GM12878 (cell line): ENCODE results near the gene PLBD1. TPM values are rescaled to one million over a fixed set of nuclear protein-coding genes. Genes with fewer than 3 reads are reported as not detected.

ENCODE experiments used
- BCL11A ChIP-seq: IDR thresholded peaks from 2 replicates; pipeline ENCODE4 v1.6.1; 2011; ENCODE audit warnings: low read depth, low read length
- ELK1 ChIP-seq: IDR thresholded peaks from 2 replicates; pipeline ENCODE4 v1.6.1; 2012; ENCODE audit warnings: low read depth, low read length, improper control_type of control experiment
- ETV6 ChIP-seq, 2 experiments: fragments of 450-650 bp in 1 of 2; IDR thresholded peaks in 1 of 2; conservative IDR thresholded peaks in 1 of 2; 2 replicates each; pipeline ENCODE4 v1.6.1; 2014; ENCODE audit warnings: antibody characterized with exemption in 1 of 2, borderline replicate concordance in 1 of 2, low read depth in 1 of 2, mild to moderate bottlenecking in 1 of 2, moderate library complexity in 1 of 2
- MYB ChIP-seq: fragments of 150-350 bp; IDR thresholded peaks from 2 replicates; pipeline ENCODE4 v1.6.1; 2014; ENCODE audit warnings: mild to moderate bottlenecking, low read depth, low read length, borderline replicate concordance
- RELB ChIP-seq: fragments of 450-650 bp; IDR thresholded peaks from 2 replicates; pipeline ENCODE4 v1.6.1; 2017; ENCODE audit warnings: low read depth, mild to moderate bottlenecking, moderate library complexity
- SIN3A ChIP-seq: IDR thresholded peaks from 2 replicates; pipeline ENCODE4 v1.6.1; 2012; ENCODE audit warnings: low read depth, low read length, improper control_type of control experiment
- SP1 ChIP-seq: IDR thresholded peaks from one replicate; pipeline ENCODE4 v1.6.1; 2011; ENCODE audit warnings: low read depth, low read length
- SPI1 ChIP-seq: IDR thresholded peaks from 2 replicates; pipeline ENCODE4 v1.6.1; 2011; ENCODE audit warnings: low read depth, mild to moderate bottlenecking, low read length, moderate library complexity, borderline replicate concordance; ENCODE audit not compliant: insufficient read depth
- YY1 ChIP-seq: IDR thresholded peaks from 2 replicates; pipeline ENCODE4 v1.6.1; 2011; ENCODE audit warnings: low read depth, mild to moderate bottlenecking, low read length
- ZNF217 ChIP-seq: fragments of 450-650 bp; IDR thresholded peaks from 2 replicates; pipeline ENCODE4 v1.6.1; 2017; ENCODE audit warnings: antibody characterized with exemption, mild to moderate bottlenecking
- ZNF592 ChIP-seq: fragments of 450-650 bp; IDR thresholded peaks from 2 replicates; pipeline ENCODE4 v1.6.1; 2017; ENCODE audit warnings: mild to moderate bottlenecking, moderate library complexity
- polyA plus RNA-seq, 11 experiments: library from polyadenylated mRNA; depleted of rRNA in 4 of 11; unstranded in 6 of 11; stranded (reverse) in 5 of 11; fragments of >200 nt; fragmentation: Nextera tagmentation in 4 of 11; fragmentation: Illumina TruSeq in 1 of 11; extraction: Ambion mirVana in 4 of 11; extraction: Trizol in 1 of 11; gene quantifications; 1 replicate in 1 of 11; 2 replicates in 10 of 11; pipeline versions ENCODE4 v1.2.1 to v1.2.3, GENCODE V29; 2011 to 2016; ENCODE audit warnings: inconsistent platforms in 2 of 11, missing spikeins in 2 of 11, low read depth in 1 of 11
- total RNA-seq, 4 experiments: library from RNA; depleted of rRNA in 3 of 4; stranded (reverse); fragments of >200 nt in 3 of 4; fragmentation: Illumina TruSeq in 1 of 4; extraction: Trizol in 1 of 4; gene quantifications; 2 replicates each; pipeline versions ENCODE4 v1.2.1 to v1.2.3, GENCODE V29; 2013 to 2021

Gene PLBD1
- total and polyA plus RNA-seq, 10 of the 15 experiments (the other 5 are each of a cell fraction or from before 2014, with no cell fraction given): 0.19 to 0.54 (median 0.27) TPM; not detected in 1

GRCh38 chr12:14567351-14568162, at the start of gene PLBD1 (continued):
- TF ChIP-seq ELK1: no peak
- TF ChIP-seq RELB: no peak
- no peak for TF ChIP-seq ZNF592
- no peak for TF ChIP-seq BCL11A
- no peak for TF ChIP-seq SP1
- no peak for TF ChIP-seq SIN3A
- TF ChIP-seq SPI1: no peak
- TF ChIP-seq ZNF217: no peak
- no peak for TF ChIP-seq MYB
- TF ChIP-seq YY1: no peak
- no peak for TF ChIP-seq ETV6 (conservative IDR thresholded peaks at IDR 0.05 in 1 of 2, IDR thresholded peaks at IDR 0.05 in 1 of 2; ENCODE audit: borderline replicate concordance in 1 of 2, low read depth in 1 of 2)
